ENCODE results near the gene NDUFB2.
A peak's percentile ranks its signal among the peaks of the same experiment; 100 is the strongest.

Gene NDUFB2

GRCh38 chr7:140673063-140673773, 23.3 kb upstream of the NDUFB2 start (continued):
- no peak for TF ChIP-seq ZNF362 (tag by site-specific recombination; IDR thresholded peaks at IDR 0.05)
- peak; percentile 46; the same call in 1 of the 2 replicates for TF ChIP-seq KLF9 (tag by site-specific recombination; IDR thresholded peaks at IDR 0.05; ENCODE audit: low read depth)
- peak; percentile 38; the same call in 1 of the 2 replicates for TF ChIP-seq ZNF76 (tag by site-specific recombination; IDR thresholded peaks at IDR 0.05; ENCODE audit: borderline replicate concordance, low read depth)
- TF ChIP-seq GLIS2 (tag by site-specific recombination; IDR thresholded peaks at IDR 0.05): peak; percentile 88
- TF ChIP-seq GLIS1 (tag by site-specific recombination; IDR thresholded peaks at IDR 0.05): peak; percentile 37
- TF ChIP-seq ZNF449 (tag by site-specific recombination; IDR thresholded peaks at IDR 0.05): no peak; the same call in 1 of the 2 replicates
- TF ChIP-seq ZNF398 (tag by site-specific recombination; IDR thresholded peaks at IDR 0.05): peak; percentile 96
- TF ChIP-seq ZNF274 (IDR thresholded peaks at IDR 0.05; ENCODE audit: low read length): no peak
- no peak for TF ChIP-seq ZNF274 (tag by site-specific recombination; IDR thresholded peaks at IDR 0.05; ENCODE audit: borderline replicate concordance)
- TF ChIP-seq ZNF544 (tag by site-specific recombination; IDR thresholded peaks at IDR 0.05): no peak
- TF ChIP-seq IKZF3 (tag by site-specific recombination; IDR thresholded peaks at IDR 0.05): no peak
- no peak for TF ChIP-seq SCRT1 (tag by site-specific recombination; IDR thresholded peaks at IDR 0.05; ENCODE audit: borderline replicate concordance)
- TF ChIP-seq ZSCAN18 (tag by site-specific recombination; IDR thresholded peaks at IDR 0.05): no peak
- TF ChIP-seq ZNF280D (tag by site-specific recombination; IDR thresholded peaks at IDR 0.05): no peak
- no peak for TF ChIP-seq SALL2 (tag by site-specific recombination; IDR thresholded peaks at IDR 0.05; ENCODE audit: borderline replicate concordance)
- no peak for TF ChIP-seq TSHZ1 (tag by site-specific recombination; IDR thresholded peaks at IDR 0.05; ENCODE audit: borderline replicate concordance)
- TF ChIP-seq OVOL3 (tag by site-specific recombination; IDR thresholded peaks at IDR 0.05): no peak
- no peak for TF ChIP-seq ZNF791 (tag by site-specific recombination; IDR thresholded peaks at IDR 0.05)
- no peak for TF ChIP-seq ZNF202 (tag by site-specific recombination; IDR thresholded peaks at IDR 0.05; ENCODE audit: borderline replicate concordance)
- TF ChIP-seq KLF7 (tag by site-specific recombination; IDR thresholded peaks at IDR 0.05; ENCODE audit: borderline replicate concordance): no peak
- no peak for TF ChIP-seq ZNF473 (tag by site-specific recombination; IDR thresholded peaks at IDR 0.05)
- no peak for TF ChIP-seq ZNF174 (tag by site-specific recombination; IDR thresholded peaks at IDR 0.05)
- peak; percentile 58; the same call in 1 of the 2 replicates for TF ChIP-seq ZNF629 (tag by site-specific recombination; IDR thresholded peaks at IDR 0.05)
- no peak for TF ChIP-seq ZNF214 (tag by site-specific recombination; IDR thresholded peaks at IDR 0.05; ENCODE audit: borderline replicate concordance)
- TF ChIP-seq ZNF692 (tag by site-specific recombination; IDR thresholded peaks at IDR 0.05): peak; percentile 81
